HG03439 (cell line): ENCODE data around the gene MARCHF10.

Experiments used
- ATAC-seq: cut with Tn5 transposase; IDR thresholded peaks from one replicate; pipeline ENCODE4 v1.9.1; 2021; ENCODE audit warnings: mild to moderate bottlenecking, moderate library complexity; ENCODE audit not compliant: unreplicated experiment

Gene MARCHF10

DNA sequence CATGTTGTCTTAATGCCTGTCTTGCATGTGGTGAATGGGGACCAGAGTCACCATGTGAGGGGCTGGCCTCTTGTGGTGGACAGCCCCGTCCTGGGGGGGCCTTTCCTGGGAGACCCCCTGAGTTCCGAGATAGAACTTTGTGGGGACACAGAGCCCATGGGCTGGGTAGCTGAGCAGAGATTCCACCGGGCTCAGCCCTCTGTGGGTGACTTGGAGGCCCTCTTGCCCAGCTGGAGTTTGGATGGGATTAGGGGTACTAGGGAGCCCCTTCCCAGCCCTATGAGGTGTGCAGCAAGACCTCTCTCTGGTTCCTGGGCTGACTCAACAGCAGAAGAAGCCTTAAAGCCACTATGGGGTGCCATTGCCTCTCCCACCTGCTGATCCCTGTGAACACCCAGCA lies 142.5 kb downstream of the MARCHF10 start:
- no peak for ATAC-seq

- ATAC-seq: no peak
Measured at GRCh38 chr17:62664336-62665120, 143.6 kb downstream of the MARCHF10 start.

- ATAC-seq: no peak
Measured at GRCh38 chr17:62663304-62663703, 144.8 kb downstream of the MARCHF10 start.

GRCh38 chr17:62662855-62663254 lies 145.3 kb downstream of the MARCHF10 start:
- ATAC-seq: no peak

GRCh38 chr17:62661337-62661736 lies 146.8 kb downstream of the MARCHF10 start:
- ATAC-seq: no peak

- no peak for ATAC-seq
Measured at GRCh38 chr17:62660629-62661118, 147.4 kb downstream of the MARCHF10 start.

DNA sequence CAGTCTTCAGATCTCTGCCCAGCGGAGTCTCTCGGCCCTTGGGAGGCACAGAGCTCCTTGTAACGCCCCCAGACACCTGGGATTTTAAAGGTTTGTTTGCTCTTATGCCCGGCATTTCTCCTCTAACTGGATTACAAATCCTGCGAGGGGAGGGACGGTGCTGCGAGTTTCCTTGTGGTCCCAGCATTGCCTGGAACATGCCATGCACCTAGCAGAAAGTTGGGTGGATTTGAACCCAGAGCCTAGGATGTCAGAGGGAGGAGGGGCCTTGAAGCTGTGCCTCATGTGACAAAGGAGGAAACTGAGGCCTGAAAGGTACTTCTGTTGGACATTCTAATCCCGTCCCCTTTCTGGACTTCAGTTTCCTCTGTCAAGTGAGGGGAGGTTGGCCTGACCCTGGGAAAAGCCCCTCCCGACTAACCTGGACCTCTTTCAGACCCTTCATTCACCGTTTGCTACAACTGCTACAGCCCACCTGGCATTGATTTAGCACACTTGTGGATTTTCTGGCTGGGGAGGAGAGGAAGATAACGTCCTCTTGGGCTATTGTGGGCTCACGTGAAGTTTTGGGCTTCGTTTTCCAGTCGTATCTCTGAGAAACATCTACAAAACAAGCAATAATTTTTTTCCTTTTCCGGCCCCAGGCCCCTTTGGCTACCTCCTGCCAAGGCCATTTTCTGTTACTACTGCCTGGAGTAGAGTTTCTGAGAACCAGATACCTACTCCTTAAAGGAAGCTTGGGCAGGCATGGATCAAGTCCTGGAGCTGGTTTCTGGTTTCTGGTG lies 149.8 kb downstream of the MARCHF10 start:
- ATAC-seq: no peak

DNA sequence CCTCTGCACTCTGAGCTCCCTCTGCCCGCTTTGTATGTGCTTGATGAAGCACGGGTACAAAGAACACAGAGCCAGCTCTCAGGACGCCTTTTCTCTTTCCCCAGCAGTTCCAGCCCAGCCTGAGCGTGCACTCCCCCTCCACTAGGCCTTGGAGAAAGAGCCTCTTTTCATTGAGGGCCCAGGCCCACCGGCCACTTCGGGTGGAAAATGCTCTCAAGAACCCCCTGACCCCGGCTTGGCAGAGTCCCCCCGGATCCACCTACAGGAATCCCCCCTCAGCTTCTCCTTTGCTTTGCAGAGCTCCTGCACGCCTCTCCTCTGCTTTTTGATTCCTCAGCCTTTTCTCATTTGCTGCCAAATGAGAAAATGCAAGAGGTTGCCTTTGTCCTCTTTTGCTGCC lies 150.4 kb downstream of the MARCHF10 start:
- no peak for ATAC-seq

DNA sequence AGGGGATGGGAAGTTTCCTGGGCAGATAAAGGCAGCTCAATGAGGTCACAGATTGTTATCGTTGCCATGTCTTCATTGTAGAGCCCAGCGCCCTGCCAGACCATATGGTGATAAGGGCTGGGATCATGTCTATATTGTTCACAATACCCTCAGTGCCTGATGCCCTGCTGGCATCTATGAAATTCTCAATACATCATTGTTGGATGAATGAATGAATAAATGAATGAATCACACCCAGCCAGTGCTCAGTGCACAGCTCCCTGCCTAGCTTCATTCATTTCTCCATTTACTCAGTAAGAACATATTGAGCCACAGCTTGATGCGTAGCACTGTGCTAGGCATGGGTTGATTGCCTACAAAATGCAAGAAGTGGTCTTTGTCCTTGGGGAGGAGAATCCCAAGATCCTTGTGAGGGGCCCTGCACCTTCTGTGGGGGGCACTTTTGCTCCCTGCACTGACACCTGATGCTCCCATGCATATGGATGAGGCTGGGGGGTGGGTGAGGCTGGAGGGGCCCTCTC lies 150.9 kb downstream of the MARCHF10 start:
- no peak for ATAC-seq

GRCh38 chr17:62656446-62656845 lies 151.7 kb downstream of the MARCHF10 start:
- ATAC-seq: no peak

DNA sequence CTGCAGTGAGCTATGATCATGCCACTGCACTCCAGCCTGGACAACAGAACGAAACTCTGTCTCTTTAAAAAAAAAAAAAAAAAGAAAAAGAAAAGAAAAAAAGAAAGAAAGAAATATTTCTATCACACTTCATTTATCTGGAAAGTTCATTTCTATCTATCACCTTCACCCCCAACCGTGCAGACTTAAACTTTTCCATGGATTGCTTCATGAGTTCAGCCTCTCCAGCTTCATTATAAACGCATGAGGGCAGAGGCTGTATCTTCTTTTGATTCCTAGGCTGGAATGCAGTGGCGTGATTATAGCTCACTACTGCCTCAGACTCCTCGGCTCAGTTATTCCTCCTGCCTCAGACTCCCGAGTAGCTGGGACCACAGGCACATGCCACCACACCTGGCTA lies 152.5 kb downstream of the MARCHF10 start:
- no peak for ATAC-seq

GRCh38 chr17:62653826-62654761 lies 154.0 kb downstream of the MARCHF10 start:
- no peak for ATAC-seq

DNA sequence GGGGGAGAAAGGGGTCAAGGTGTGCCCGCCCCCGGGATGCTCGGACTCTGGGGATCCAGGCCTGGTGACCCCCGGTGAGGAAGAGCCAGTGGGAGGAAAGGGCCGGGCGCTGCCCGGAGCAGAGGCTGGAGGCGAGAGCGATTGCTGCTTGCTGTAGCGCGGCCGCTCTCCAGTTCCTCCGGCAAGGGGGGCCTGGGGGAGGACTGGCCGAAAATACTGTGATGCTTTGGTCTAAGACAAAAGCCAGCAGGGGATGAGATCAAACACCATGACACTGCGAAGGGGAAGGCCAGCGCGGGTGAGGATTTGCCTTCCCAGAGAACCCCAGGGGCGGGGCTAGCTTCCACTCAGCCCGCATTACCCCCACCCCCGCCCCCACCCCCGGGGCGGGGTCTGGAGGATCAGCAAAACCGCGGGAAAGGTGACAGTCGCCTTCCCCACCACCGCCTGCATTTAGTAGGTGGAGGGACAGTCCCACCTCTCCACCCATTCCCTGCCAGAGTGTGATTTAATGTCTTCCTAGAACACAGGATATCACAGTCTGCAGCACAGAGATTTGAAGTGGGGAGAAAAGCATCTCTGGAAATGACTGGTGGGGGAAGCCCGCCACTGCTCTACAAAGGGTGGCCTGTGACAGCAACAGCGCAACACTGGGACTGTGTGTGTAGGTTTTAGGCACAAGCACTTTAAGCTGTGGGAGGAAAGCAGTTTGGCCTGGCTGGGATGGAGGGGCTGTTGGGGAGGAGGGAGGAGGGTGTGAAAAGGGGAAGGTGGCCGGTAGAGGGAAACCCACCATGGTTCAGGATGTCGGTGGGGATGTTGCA lies 154.9 kb downstream of the MARCHF10 start:
- ATAC-seq: peak; percentile 88

DNA sequence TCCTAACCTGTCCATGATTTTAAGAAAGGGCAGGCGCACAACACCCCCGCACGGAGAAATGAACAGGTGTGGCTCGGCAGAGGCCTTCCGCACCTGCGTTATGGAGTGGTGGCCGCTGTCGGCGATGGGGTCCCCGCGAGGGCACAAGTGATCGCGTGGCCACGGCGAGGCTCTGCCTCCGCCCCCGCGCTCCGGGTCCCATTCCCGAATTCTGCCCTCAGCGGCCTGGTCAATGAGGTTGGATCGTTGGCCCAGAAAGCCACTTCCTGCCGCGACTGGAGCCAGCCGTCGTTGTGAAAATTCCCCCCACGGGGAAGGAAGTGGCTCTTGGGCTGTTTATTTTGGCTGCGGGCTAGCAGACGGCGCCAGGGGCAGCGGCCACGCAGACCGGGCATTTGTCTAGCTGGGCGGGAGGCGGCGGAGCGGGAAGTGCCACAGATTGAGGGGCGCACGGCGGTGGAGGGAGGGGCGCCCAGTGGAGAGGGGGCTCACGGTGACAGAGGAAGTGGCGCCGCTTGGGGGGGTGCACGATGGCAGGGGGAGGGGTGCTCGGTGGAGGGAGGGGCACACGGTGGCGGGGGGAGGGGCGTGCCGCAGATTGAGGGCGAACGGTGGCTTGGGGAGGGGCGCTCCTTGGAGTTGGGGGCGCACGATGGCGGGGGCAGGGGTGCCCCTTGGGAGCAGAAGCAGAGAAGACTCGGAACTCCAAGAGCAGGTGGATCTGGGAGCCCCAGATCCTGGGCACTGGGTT lies 155.7 kb downstream of the MARCHF10 start:
- ATAC-seq: no peak
